ENCODE results near the gene PCBP2. TPM values are rescaled to one million over a fixed set of nuclear protein-coding genes. Genes with fewer than 3 reads are reported as not detected.
"Not testable (repeated sequence)": the region's sequence is repeated elsewhere in the genome, so short reads cannot be mapped to it uniquely, and the experiment has no call there.

The PCBP2 gene
- total RNA-seq, 1 donor from 2014 or later, result 299 TPM

DNA sequence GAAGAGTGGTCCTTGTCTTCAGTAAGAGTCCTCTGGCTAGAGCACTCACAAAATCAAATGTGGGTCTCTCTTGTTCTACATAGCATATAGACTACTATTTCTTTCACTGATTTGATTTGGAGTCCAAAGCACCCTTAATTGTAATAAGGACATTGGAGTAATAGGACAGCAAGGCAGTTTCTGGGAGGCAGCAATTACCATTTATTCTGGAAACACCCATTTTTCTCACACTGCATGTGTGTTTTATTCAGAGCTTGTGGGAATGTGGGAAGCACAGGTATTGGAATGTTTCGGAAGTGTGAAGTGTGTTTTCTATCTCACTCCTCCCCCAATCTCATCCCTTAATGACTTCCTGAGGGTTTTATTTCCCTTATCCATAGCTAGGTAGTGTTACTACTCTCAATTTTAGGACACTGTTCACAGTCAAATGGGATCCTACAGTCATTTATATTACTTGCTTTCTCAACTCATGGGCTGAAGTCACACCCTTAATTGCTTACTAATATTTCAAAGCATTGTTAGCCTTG lies 20.2 kb downstream of the PCBP2 start:
- no peak for DNase-seq (ENCODE audit: low read depth in 2 of 2)

DNA sequence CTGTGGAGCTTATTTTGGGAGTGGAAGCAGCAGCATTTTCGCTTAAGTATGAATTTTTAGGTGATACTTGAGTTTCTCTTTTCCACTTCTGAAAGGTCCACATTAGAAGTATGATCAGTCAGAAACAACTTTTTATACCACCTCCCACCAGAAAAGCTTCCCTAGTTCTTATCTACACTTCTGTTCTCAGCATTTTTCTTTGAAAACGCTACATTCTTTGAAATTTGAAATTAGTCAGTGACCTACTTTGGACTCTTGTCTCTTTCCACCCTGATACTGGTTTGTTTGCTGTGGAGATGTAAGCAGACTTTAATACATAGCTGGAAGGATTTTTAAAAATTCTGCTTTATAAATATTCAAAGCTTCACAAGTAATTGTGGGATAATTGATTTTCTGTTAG lies 22.2 kb downstream of the PCBP2 start:
- DNase-seq (ENCODE audit: low read depth in 2 of 2), result no peak

DNA sequence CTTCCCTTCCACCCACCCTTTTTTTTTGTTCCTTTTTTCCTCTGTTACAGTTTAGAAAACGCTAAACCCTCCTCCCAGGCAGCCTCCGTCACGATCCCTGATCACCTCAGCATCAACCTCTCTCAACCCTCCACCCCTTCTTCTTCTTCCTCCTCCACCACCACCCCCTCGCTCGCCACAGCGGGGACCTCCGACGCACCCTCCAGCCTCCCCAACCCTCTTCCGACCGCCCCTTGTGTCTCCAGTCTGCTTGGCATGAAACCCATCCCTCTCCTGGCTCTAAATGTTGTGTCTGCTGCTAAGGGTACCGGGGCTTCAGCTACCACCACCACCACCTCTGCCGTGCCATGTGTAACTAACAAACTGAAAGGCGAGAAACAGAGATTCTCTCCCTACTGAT lies 22.9 kb downstream of the PCBP2 start:
- no peak for DNase-seq (ENCODE audit: low read depth in 2 of 2)

DNA sequence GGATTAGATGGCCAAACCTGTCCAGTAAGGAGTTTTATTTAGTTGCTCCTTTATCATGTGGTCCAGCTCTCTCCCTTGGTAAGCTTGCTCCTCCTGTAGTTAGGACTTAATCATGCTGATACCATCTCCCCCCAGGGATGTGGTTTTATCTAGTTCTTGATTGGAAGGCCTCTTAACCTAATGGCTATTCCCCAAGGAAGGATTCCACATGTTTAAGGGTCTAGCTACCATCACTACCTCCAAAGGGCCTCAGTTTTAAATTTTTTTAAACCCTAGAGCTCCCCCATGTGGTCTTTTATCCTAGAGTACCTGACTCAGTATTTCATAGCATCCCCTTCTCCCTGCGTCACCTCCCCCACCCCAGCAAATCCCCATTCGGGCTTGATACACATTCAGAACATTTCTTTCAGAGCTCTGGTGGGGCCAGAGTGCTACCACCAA lies 24.9 kb downstream of the PCBP2 start:
- peak; percentile 27 to 39 for DNase-seq (ENCODE audit: low read depth in 2 of 2)

DNA sequence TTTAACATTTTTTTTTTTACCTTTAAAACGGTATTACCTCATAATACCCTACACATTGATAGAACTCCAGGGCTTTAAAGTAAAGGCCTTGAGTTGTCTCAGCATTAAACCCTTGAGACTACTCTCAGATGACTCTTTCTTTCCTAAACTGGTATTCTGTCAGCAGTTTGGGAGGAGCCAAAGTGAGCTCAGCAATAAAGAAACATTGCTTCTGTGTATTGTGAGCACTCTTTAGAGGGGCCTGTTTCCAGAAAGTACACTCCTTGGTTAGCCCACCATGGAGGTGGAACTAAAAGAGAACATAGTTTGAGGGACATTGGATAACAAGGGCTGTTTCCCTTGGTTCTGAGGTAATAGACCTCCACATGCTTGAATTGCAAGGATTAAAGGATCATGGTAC lies 27.0 kb downstream of the PCBP2 start:
- no peak for DNase-seq (ENCODE audit: low read depth in 2 of 2)

DNA sequence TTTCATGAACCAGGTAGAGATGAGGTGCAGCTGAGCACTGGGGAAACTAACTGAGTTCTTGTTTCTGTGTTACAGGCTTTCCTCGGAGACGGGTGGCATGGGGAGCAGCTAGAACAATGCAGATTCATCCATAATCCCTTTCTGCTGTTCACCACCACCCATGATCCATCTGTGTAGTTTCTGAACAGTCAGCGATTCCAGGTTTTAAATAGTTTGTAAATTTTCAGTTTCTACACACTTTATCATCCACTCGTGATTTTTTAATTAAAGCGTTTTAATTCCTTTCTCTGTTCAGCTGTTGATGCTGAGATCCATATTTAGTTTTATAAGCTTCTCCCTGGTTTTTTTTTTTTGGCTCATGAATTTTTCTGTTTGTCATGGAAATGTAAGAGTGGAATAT lies 27.4 kb downstream of the PCBP2 start:
- DNase-seq (ENCODE audit: low read depth in 2 of 2), result no peak

DNA sequence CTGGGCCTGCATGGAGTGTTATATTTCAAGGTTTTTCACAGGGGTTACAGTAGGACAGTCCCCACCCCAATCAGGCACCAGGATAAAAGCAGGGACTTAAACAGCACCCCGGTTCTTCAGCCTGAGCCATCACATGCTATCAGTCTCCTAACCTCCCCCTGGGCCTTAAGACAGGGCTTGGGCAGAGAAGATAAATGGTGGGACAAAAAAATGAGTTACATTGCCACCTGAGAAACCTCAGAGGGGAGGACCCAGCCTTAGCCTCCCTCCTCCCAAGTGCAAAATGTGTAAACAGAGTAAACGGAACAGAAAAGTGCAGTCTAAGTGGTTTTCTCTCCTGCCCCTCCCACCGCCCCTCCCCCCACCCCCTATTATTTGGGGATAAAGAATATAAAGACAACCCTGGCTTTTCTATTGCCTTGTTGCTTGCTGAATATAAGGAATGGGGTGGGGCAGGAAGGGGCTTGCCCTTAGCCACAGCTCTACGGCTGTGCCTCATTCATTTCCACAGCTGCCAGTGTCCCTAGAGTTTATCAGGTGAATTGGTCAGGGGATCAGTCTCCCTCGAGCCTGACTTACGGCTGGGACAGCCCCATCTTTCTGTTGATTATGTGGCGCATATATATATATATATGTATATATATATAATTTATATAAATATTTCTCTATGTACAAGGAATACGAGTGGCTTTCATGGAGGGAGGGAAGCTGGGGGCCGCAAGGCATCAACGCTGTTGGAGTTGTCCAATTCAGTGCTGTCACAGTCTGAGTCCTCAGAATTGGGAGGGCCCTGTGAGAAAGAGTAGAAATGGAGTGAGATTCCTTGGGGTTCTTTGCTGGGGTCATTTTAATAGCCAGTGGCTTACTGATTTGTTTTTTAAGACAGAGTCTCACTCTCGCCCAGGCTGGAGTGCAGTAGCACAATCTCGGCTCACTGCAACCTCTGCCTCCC lies 28.9 kb downstream of the PCBP2 start:
- no peak for DNase-seq (ENCODE audit: low read depth in 2 of 2)

DNA sequence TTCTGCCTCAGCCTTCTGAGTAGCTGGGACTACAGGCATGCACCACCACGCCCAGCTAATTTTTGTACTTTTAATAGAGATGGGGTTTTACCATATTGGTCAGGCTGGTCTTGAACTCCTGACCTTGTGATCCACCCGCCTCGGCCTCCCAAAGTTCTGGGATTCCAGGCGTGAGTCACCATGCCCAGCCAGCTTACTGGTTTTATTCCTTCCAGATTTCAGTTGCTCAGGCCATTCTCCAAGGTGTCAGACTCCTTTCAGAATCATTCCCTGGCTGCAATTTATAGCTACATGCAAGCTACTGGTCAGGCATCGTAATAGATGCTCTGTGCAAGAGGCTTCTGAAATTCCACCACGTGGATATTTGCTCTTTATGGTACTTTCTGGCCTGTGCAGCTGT lies 29.6 kb downstream of the PCBP2 start:
- DNase-seq (ENCODE audit: low read depth in 2 of 2), result not testable (repeated sequence)

DNA sequence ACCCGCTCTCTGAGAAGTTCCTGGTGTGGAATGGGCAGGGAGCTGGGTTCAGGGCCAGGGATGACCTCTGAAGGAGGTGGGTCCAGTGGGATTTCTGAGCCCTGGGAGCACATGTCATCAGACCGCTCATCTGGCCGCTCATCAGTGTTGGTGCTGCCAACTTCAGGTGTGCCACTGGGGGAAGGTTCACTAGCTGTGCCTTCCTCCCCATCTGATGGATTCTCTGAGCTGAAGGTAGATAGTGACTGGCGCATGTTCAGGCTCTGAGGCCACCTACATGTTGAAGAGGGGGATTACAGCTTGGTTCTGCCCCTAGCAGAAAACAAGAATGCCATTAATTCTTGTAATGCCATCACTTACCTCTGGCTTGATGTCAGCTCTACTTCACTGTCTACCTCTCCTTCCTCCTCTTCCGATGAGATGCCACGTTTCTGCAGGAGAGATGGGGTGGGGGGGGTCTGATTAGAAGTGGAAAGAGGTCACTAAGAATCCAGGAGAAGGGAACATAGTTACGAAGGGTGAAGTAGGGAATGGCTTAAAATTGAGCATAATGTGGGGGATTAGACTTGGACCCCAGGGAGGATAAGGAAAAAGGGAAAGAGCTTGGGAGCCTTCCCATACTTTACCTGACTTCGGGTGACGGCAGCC lies 30.2 kb downstream of the PCBP2 start:
- DNase-seq (ENCODE audit: low read depth in 2 of 2), result peak; percentile 29 to 40

DNA sequence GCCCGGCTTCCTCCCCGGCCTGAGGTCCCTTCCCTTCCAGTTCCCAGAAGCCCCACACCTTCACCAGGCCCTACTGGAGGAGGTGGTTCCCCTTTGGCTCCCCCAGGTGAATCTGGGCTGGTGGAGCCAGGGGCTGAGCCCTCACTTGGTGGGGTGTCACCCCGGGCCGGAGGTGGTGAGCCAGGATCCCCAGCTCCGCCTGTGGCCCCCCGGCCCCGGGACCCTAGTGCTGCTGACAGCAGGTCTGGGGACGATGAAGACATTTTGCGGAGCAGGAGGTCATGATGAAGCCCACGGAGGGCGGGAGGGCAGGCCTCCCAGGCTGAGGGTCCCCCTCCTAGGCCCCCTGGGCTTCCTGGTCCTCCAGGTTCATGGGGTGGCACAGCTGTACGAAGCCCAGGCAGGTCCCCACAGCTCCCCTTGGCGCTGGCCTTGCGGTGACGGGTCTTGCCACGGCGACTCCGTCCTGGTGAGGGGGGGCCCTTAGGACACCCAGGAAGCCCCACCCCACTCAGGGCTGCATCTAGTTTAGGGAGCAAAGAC lies 30.8 kb downstream of the PCBP2 start:
- no peak for DNase-seq (ENCODE audit: low read depth in 2 of 2)

DNA sequence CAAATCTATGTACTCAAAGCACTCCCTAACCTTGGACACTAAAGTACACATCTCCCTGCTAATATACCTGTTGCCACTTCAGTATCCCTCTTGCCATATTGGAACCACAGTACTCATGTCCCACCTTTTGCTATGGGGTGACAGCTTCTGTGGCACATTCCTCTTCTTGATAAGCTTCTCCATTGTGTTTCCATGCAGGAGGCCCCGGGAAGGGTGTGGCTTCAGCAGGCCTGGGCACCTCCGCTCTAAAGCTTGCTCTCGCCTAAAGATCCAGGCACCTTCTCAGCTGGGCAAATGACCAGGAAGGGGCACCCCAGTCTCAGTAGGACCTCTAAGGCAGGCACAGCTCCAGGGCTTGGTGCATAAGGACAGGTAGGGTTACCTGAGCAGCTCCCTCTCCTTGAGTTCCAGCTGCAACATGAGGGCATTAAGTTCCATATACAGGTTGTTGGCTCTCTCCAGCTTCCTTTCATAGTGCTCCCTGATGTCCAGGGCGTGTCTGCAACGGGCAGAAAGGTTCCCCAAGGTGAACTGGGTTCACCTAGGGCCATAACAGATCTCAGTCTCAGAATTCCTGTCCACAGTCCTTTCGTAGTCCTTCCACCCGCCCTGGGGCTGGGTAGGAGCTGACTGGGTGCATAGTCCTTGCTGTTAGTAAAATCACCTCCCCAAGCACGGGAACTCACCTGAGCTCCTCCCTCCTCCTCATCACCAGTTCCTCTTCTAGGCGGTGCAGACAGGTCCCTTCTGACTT lies 31.5 kb downstream of the PCBP2 start:
- no peak for DNase-seq (ENCODE audit: low read depth in 2 of 2)

DNA sequence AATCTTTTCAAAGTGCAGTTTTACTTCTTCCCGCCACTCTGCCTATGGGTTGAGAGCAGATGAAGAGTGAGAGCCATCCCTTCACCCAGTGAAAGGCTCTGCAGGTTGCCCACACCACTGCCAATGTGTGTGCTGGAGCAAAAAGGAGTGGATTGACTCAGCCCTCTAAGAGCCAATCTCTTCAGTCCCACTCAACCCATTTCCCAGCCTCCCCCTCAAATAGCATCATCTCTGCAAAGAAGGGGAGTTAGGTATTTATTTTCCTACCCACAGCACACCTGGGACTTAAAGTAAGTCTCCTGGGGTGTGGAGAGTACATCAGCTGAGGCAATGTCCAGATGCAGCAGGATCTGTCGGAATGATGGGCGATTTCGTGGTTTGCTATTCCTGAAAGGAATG lies 32.1 kb downstream of the PCBP2 start:
- no peak for DNase-seq (ENCODE audit: low read depth in 2 of 2)

DNA sequence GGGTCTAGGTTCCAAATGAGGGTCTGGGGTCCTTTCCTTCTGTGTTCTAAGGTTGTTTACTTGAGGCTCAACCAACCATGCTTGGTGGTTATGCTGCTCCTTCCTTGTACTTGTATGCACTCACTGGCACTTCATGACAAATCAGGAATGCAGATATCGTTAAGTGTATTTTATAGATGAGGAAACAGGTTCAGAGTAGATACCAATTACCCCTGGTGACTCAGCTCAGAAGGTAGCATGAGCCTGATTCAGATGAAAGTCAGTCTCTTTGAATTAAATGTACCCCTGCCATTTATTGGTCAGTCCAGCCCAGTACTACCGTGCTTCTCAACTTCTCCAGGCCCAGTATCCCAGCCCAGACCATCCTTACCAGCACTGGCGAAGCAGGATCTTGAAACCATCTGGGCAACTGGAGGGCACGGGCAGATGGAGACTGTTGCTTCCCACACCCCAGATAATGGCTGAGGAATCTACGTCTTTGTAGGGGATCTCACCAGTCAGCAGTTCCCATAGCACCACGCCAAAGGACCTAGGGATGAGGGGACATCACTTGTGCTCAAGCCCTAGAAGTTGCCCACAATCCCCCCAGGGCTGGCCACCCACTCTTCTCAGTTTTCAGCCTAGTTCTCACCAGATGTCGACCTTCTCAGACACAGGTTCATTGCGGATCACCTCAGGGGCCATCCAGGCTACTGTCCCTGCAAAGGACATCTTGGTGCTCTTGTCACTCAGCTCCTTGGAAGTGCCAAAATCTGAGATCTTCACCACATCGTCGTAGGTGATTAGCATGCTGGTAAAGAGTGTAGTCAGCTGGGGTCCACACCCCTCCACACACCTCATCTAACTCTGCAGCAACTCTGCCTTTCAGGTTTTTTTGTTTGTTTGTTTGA lies 33.0 kb downstream of the PCBP2 start:
- no peak for DNase-seq (ENCODE audit: low read depth in 2 of 2)

DNA sequence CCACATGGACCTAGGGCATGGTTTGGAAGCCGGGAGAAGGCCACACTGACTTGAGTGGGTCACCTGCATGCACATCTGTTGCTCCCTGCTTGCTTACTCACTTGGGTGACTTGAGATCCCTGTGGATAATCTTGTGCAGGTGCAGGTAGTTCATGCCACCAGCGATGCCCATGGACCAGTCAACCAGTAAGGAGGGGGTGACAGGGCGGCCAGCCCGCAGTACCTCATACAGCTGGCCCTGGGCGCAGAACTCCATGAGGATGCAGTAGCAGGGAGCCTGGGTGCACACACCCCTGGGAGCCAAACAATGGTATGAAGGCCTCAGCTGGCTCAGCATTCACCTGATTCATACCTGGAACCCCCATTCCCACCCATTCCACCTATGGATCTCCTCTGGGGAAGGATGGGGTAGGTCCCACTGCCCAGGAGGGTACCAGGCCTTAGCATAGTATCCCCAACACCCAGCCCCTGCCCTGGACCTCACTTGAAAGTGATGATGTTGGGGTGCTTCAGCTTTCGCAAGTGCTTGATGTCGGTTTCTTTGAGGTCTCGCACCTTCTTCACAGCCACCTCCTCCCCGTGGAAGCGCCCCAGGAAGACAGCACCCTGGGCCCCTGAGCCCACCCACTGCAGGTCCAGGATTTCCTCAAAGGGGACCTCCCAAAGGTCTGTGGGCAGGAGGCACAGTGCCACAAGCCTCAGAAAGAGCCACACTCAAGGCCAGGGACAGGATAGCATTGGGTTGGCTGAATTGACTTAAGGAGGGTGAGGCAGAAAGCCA lies 34.2 kb downstream of the PCBP2 start:
- DNase-seq (ENCODE audit: low read depth in 2 of 2), result no peak

DNA sequence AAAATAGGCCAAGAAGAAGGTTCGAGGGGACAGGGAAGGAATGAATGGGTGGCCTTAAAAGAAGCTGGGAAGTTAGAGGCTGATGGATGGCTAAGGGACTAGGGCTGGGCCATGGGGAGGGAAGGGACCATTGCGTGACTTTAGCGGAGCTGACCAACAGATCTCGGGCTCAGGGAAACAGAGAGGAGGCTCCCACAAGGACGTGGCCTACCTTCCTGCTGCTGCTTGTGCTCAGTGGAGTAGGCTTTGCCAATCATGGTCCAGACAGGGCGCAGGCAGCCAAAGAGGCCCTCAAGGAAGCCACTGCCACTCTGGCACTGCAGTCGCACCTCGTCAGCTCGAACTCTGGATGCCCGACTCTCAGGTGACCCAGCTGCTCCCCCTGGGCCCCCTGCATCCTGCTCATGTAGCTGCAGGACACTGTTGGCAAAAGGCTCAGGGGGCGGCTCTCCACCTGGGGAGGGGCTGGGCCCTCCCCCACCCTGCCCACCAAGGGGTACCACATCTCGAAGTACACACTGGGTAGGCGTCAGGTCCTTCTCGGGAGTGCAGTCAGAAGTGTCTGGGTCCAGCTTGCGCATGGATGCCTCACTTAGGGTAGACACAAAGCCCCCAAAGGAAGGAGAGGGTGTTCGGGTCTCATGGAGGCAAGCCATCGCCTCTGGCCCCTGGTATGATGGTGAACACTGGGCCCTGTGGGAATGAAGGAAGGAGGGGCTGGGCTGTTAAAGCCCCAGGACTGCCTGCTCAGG lies 35.0 kb downstream of the PCBP2 start:
- no peak for DNase-seq (ENCODE audit: low read depth in 2 of 2)

DNA sequence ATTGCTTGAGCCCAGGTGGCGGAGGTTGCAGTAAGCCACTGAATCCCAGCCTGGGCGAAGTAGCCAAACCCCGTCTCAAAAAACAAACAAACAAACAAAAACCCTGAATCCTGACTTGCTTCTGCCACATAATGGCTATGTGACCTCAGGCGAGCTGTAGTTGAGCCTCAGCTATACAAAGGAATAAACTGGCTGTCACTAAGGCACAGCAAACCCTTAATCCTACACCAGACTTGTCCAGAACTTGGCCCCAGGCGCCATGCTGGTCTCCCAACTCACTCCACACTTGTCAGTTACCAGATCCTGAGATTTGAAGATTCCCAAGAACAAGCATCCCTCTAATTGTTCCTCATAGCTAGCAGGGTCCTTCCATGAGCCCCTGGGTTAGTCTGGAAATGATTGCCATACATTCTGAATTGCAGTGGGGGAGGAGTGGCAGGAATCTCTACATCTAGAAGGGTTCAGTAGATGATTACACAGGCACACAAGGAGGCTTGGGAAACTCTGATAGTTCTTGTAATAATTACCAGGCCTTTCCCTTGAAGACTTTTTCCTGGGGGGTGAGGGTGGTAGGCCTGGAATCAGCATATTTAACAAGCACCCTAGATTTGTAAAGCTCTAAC lies 37.5 kb downstream of the PCBP2 start:
- no peak for DNase-seq (ENCODE audit: low read depth in 2 of 2)

DNA sequence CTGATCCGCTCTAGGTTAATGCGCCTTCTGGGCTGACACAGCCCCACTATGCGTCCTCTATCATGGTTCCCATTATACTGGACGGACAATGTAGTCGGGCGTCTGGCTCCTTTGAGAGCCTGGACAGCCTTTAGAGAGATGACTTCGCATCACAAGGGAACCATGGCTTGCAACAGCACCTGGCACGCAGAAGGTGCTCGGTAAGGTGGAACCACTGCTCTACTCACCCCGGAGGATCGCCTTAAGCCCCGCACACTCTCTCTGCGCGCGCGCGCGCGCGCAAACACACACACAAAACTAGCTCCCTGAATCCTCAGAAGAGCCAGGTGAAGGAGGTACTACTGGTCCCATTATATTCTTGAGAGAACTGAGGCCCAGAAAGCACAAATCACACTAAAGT lies 40.3 kb downstream of the PCBP2 start:
- DNase-seq (ENCODE audit: low read depth in 2 of 2), result no peak

DNA sequence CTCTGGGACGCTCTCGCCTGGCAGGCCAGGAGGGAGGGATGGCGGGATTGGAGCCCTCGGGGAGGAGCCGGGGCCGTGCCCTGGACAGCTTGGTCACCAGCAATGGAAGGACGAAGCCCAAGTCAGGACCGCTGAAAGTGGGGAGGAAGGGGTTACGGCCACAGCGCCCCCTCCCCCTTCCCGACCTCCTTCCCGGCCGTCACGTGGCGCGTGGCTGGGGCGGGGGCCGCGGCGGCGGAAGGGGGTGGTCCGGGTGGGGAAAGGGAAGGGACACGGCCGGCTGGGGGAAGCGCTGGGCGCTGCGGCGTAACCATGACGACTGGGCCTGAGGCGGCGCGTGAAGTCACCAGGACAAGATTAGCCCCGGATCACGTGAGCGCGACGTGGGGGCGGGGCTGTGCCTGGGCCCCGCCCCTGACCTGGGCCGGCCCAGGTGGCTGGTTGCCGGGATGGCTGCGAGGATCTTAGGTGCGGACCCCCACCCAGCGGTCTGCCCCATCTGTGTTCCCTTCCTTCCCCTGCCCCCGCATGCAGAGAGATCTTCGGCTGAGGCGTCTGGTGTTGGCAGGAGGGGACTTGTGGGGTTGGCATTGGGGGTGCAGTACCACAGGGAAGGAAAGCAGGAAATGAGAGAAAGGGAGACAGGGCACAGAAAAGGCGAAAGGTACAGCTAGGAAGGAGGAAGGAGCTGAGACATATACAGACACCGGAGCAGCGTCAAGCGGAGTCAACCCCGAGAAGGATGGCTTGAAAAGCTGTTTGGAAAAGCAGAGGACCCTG lies 41.1 kb downstream of the PCBP2 start:
- DNase-seq (ENCODE audit: low read depth in 2 of 2), result peak; percentile 91 to 96
